WTC11 (cell line): Measurements from ENCODE around the gene TPK1. TPM values are rescaled to one million over a fixed set of nuclear protein-coding genes. Genes with fewer than 3 reads are reported as not detected.

ENCODE experiments used
- ATAC-seq: fragments of 200-7000 bp; cut with Tn5 transposase; 2 replicates; pipeline ENCODE4 v1.10.0; 2021; ENCODE audit warnings: mild to moderate bottlenecking, moderate library complexity
- CTCF ChIA-PET: fragments of 300-600 bp; sonication (Branson Sonifier 250); formaldehyde crosslinking; loops from one replicate; lab custom pipeline; 2021; ENCODE audit warnings: antibody characterized with exemption; lab: Charles Lee
- POLR2A ChIA-PET: fragments of 350-600 bp; sonication (Branson Sonifier 250); formaldehyde crosslinking; loops from one replicate; lab custom pipeline; 2021; ENCODE audit warnings: antibody characterized with exemption; lab: Charles Lee
- DNase-seq: peaks from one replicate; pipeline ENCODE4 v3.0.0; 2021; ENCODE audit warnings: low spot score
- H3K27ac Mint-ChIP-seq: 2 replicates; pipeline ENCODE4 v1.8.0; 2021; ENCODE audit warnings: mixed read lengths
- H3K27me3 Mint-ChIP-seq: 2 replicates; pipeline ENCODE4 v1.8.0; 2021; ENCODE audit warnings: low read depth, mild to moderate bottlenecking, moderate library complexity, mixed read lengths
- H3K36me3 Mint-ChIP-seq: 2 replicates; pipeline ENCODE4 v1.8.0; 2021; ENCODE audit warnings: mixed read lengths
- H3K4me1 Mint-ChIP-seq: 2 replicates; pipeline ENCODE4 v1.8.0; 2022; ENCODE audit warnings: mixed read lengths
- H3K4me3 Mint-ChIP-seq: 2 replicates; pipeline ENCODE4 v1.8.0; 2021; ENCODE audit warnings: mild to moderate bottlenecking, moderate library complexity, mixed read lengths
- H3K9me3 Mint-ChIP-seq: 2 replicates; pipeline ENCODE4 v1.8.0; 2021; ENCODE audit warnings: mixed read lengths
- CTCF ChIP-seq: fragments of 200-600 bp; IDR thresholded peaks from 2 replicates; pipeline ENCODE4 v1.8.0; 2022; ENCODE audit warnings: antibody characterized with exemption
- ERG ChIP-seq: fragments of 250-450 bp; sonication (Bioruptor Pico); IDR thresholded peaks from 2 replicates; pipeline ENCODE4 v1.8.0; 2021; ENCODE audit warnings: mild to moderate bottlenecking
- ESRRA ChIP-seq: sonication (generic); formaldehyde crosslinking; IDR thresholded peaks from 2 replicates; pipeline ENCODE4 v1.8.1; 2022; ENCODE audit warnings: mild to moderate bottlenecking, missing genetic modification reagents, borderline replicate concordance
- ETV6 ChIP-seq: sonication (generic); formaldehyde crosslinking; IDR thresholded peaks from 2 replicates; pipeline ENCODE4 v1.8.1; 2022; ENCODE audit warnings: mild to moderate bottlenecking, missing genetic modification reagents
- GABPB1 ChIP-seq: sonication (generic); formaldehyde crosslinking; IDR thresholded peaks from 2 replicates; pipeline ENCODE4 v1.8.1; 2023; ENCODE audit warnings: mild to moderate bottlenecking, missing genetic modification reagents
- GTF2I ChIP-seq: fragments of 250-450 bp; sonication (Bioruptor Pico); conservative IDR thresholded peaks from 2 replicates; pipeline ENCODE4 v1.4.0; 2021; ENCODE audit warnings: mild to moderate bottlenecking
- HMGA2 ChIP-seq: fragments of 250-450 bp; sonication (Bioruptor Pico); IDR thresholded peaks from 2 replicates; pipeline ENCODE4 v1.4.0; 2021; ENCODE audit warnings: mild to moderate bottlenecking, moderate library complexity
- JAZF1 ChIP-seq: fragments of 250-450 bp; sonication (Bioruptor Pico); IDR thresholded peaks from 2 replicates; pipeline ENCODE4 v1.9.0; 2021; ENCODE audit warnings: moderate library complexity, mild to moderate bottlenecking, inconsistent platforms
- NFE2L1 ChIP-seq: sonication (generic); formaldehyde crosslinking; IDR thresholded peaks from 2 replicates; pipeline ENCODE4 v1.8.1; 2023; ENCODE audit warnings: missing genetic modification reagents
- NR2C2 ChIP-seq: sonication (generic); formaldehyde crosslinking; IDR thresholded peaks from 2 replicates; pipeline ENCODE4 v1.8.0; 2022; ENCODE audit warnings: mild to moderate bottlenecking, missing genetic modification reagents
- PRDM15 ChIP-seq: sonication (generic); formaldehyde crosslinking; IDR thresholded peaks from 2 replicates; pipeline ENCODE4 v1.8.0; 2022; ENCODE audit warnings: missing genetic modification reagents
- SMAD3 ChIP-seq: sonication (generic); formaldehyde crosslinking; IDR thresholded peaks from 2 replicates; pipeline ENCODE4 v1.8.0; 2022; ENCODE audit warnings: missing genetic modification reagents, mild to moderate bottlenecking, borderline replicate concordance
- SMAD4 ChIP-seq: sonication (generic); formaldehyde crosslinking; IDR thresholded peaks from 2 replicates; pipeline ENCODE4 v1.8.0; 2022; ENCODE audit warnings: mild to moderate bottlenecking, missing genetic modification reagents
- SP1 ChIP-seq: sonication (generic); formaldehyde crosslinking; conservative IDR thresholded peaks from 2 replicates; pipeline ENCODE4 v1.8.1; 2022; ENCODE audit warnings: missing genetic modification reagents
- TEAD1 ChIP-seq: sonication (generic); formaldehyde crosslinking; IDR thresholded peaks from 2 replicates; pipeline ENCODE4 v1.8.0; 2022; ENCODE audit warnings: mild to moderate bottlenecking, missing genetic modification reagents
- TP53 ChIP-seq: sonication (generic); formaldehyde crosslinking; IDR thresholded peaks from 2 replicates; pipeline ENCODE4 v1.8.1; 2023; ENCODE audit warnings: mild to moderate bottlenecking, missing genetic modification reagents
- USF2 ChIP-seq: sonication (generic); formaldehyde crosslinking; IDR thresholded peaks from 2 replicates; pipeline ENCODE4 v1.8.1; 2023; ENCODE audit warnings: mild to moderate bottlenecking, missing genetic modification reagents, moderate library complexity
- ZNF121 ChIP-seq: sonication (generic); formaldehyde crosslinking; IDR thresholded peaks from 2 replicates; pipeline ENCODE4 v1.8.0; 2023; ENCODE audit warnings: missing genetic modification reagents
- ZNF317 ChIP-seq: sonication (generic); formaldehyde crosslinking; IDR thresholded peaks from 2 replicates; pipeline ENCODE4 v1.8.1; 2023; ENCODE audit warnings: low read depth, mild to moderate bottlenecking, moderate library complexity, missing genetic modification reagents, borderline replicate concordance
- ZNF416 ChIP-seq: fragments of 250-450 bp; sonication (Bioruptor Pico); IDR thresholded peaks from 2 replicates; pipeline ENCODE4 v1.9.0; 2021; ENCODE audit warnings: mild to moderate bottlenecking, inconsistent platforms
- ZNF512 ChIP-seq: sonication (generic); formaldehyde crosslinking; IDR thresholded peaks from 2 replicates; pipeline ENCODE4 v1.8.1; 2022; ENCODE audit warnings: missing genetic modification reagents, borderline replicate concordance
- ZNF532 ChIP-seq: fragments of 250-450 bp; sonication (Bioruptor Pico); IDR thresholded peaks from 2 replicates; pipeline ENCODE4 v1.9.0; 2021; ENCODE audit warnings: mild to moderate bottlenecking, borderline replicate concordance
- total RNA-seq: library from RNA; stranded (reverse); gene quantifications from 3 replicates; pipeline ENCODE4 v1.2.3, GENCODE V29; 2021

The TPK1 gene
- total RNA-seq, 1 experiment from 2014 or later = 2.7 TPM

- no peak for TF ChIP-seq USF2 (CRISPR knock-in tag)
- no peak for TF ChIP-seq SMAD4
These were observed 267.6 kb downstream of the TPK1 start (continued) for GRCh38 chr7:144568233-144568632.

- no peaks in the 10 kb centered on the region for H3K36me3 Mint-ChIP-seq
- H3K9me3 Mint-ChIP-seq = peaks cover 7% of the 10 kb centered on the region
- DNase-seq = no peak
- H3K4me3 Mint-ChIP-seq = no peak overlapping the region
- no peaks in the 10 kb centered on the region for H3K27me3 Mint-ChIP-seq
- POLR2A ChIA-PET = no interaction called here
- peak; percentile 39; the same call in 1 of the 2 replicates for ATAC-seq
- H3K27ac Mint-ChIP-seq = no peak overlapping the region
- H3K4me1 Mint-ChIP-seq = peaks cover 12% of the 10 kb centered on the region
- TF ChIP-seq ZNF512 = 0 out of 2 replicates have a peak, but pooled peaks have one; percentile 17
- TF ChIP-seq ZNF121 = no peak
- TF ChIP-seq TP53 = no peak
- TF ChIP-seq, all 79 proteins: peak for 1
- CTCF ChIA-PET = no interaction called here
These were observed 270.3 kb downstream of the TPK1 start for GRCh38 chr7:144565586-144565985.

GRCh38 chr7:144549861-144550260, 286.0 kb downstream of the TPK1 start:
- DNase-seq (no peak), ATAC-seq (no peak)
- POLR2A ChIA-PET = no interaction called here
- CTCF ChIA-PET = no interaction called here
- Mint-ChIP-seq H3K27ac (no peak overlapping the region), H3K4me1 (no peaks in the 10 kb centered on the region), H3K36me3 (no peaks in the 10 kb centered on the region), H3K4me3 (no peak overlapping the region), H3K9me3 (no peaks in the 10 kb centered on the region), H3K27me3 (no peaks in the 10 kb centered on the region)
- TF ChIP-seq TEAD1 = no peak
- TF ChIP-seq ZNF317 (CRISPR knock-in tag) = no peak
- TF ChIP-seq GABPB1 (CRISPR knock-in tag) = no peak
- TF ChIP-seq SMAD4 = no peak
- TF ChIP-seq ZNF532 = no peak
- no peak for TF ChIP-seq HMGA2 (CRISPR knock-in tag)
- TF ChIP-seq SMAD3 = no peak
- TF ChIP-seq CTCF = no peak
- no peak for TF ChIP-seq PRDM15
- TF ChIP-seq GTF2I (CRISPR knock-in tag) = no peak
- no peak for TF ChIP-seq NFE2L1 (CRISPR knock-in tag)
- no peak for TF ChIP-seq SP1 (CRISPR knock-in tag)
- TF ChIP-seq ETV6 (CRISPR knock-in tag) = no peak
- TF ChIP-seq ZNF416 (CRISPR knock-in tag) = no peak
- no peak for TF ChIP-seq ERG (CRISPR knock-in tag)
- TF ChIP-seq NR2C2 (CRISPR knock-in tag) = no peak
- no peak for TF ChIP-seq ESRRA (CRISPR knock-in tag)
- no peak for TF ChIP-seq JAZF1
